Heart right ventricle (tissue), 16 donors: ENCODE data around the gene MYO19. TPM values are rescaled to one million over a fixed set of nuclear protein-coding genes. Genes with fewer than 3 reads are reported as not detected.

Experiments used
- ATAC-seq, 8 donors: fragments of 200-7000 bp; cut with Tn5 transposase; one replicate each; pipeline ENCODE4 v1.9.1; 2020; ENCODE audit warnings: mild to moderate bottlenecking in 8 of 8, moderate library complexity in 8 of 8, moderate number of reproducible peaks in 1 of 8
- DNase-seq, 2 donors: peaks; one replicate each; pipeline ENCODE4 v3.0.0-alpha.2; 2020
- H3K27ac ChIP-seq, 10 donors: fragments of 200-600 bp; sonication (generic) in 2 of 10; one replicate each; pipeline versions ENCODE4 v1.5.0 to v1.8.0; 2020 to 2022; ENCODE audit warnings: mild to moderate bottlenecking in 3 of 10
- H3K27me3 ChIP-seq, 7 donors: fragments of 200-600 bp; one replicate each; pipeline ENCODE4 v1.8.0; 2021 to 2022; ENCODE audit warnings: mild to moderate bottlenecking in 2 of 7
- H3K36me3 ChIP-seq, 9 donors: fragments of 200-600 bp; sonication (generic) in 1 of 9; one replicate each; pipeline versions ENCODE4 v1.5.0 to v1.8.0; 2020 to 2022; ENCODE audit warnings: mild to moderate bottlenecking in 2 of 9
- H3K4me1 ChIP-seq, 9 donors: fragments of 200-600 bp; sonication (generic) in 1 of 9; one replicate each; pipeline versions ENCODE4 v1.5.0 to v1.8.0; 2020 to 2022; ENCODE audit warnings: mild to moderate bottlenecking in 4 of 9
- H3K4me3 ChIP-seq, 10 donors: fragments of 200-600 bp; sonication (generic) in 2 of 10; one replicate each; pipeline versions ENCODE4 v1.5.0 to v1.8.0; 2020 to 2022; ENCODE audit warnings: mild to moderate bottlenecking in 7 of 10, moderate library complexity in 2 of 10
- H3K9me3 ChIP-seq, 11 donors: fragments of 200-600 bp in 10 of 11; sonication (generic) in 2 of 11; one replicate each; pipeline versions ENCODE4 v1.5.0 to v1.8.0; 2013 to 2022; ENCODE audit warnings: mild to moderate bottlenecking in 2 of 11, control low read depth in 1 of 11, moderate library complexity in 1 of 11
- CTCF ChIP-seq, 9 donors: fragments of 200-600 bp; sonication (generic) in 2 of 9; IDR thresholded peaks; one replicate each; pipeline versions ENCODE4 v1.5.0 to v1.8.0; 2021 to 2022; ENCODE audit warnings: antibody characterized with exemption in 9 of 9, mild to moderate bottlenecking in 5 of 9, moderate library complexity in 1 of 9
- WGBS, 2 donors: extraction: QIAGEN DNeasy Blood & Tissue Kit; methylation state at CpG; one replicate each; pipeline ENCODE4 v1.1.7; 2013; ENCODE audit warnings: inconsistent platforms in 1 of 2; 5-methylcytosine and 5-hydroxymethylcytosine counted together
- intact Hi-C, 10 donors: fragments of 100-400 bp; cut with DNase I; formaldehyde crosslinking; loops; one replicate each; pipeline versions ENCODE4 v1.11.1 to v1.14.2; 2022
- polyA plus RNA-seq, 2 donors: library from polyadenylated mRNA; stranded (reverse); fragments of 200-250 nt; gene quantifications; one replicate each; pipeline ENCODE4 v1.2.3, GENCODE V29; 2013
- total RNA-seq, 10 donors: library from RNA; stranded (reverse); fragmentation: NEBNext Ultra II Directional in 3 of 10; extraction: Animal tissue kit (Norgen Biotek cat#: 25700) in 3 of 10; gene quantifications; one replicate each; pipeline versions ENCODE4 v1.2.1 to v1.2.4, GENCODE V29; 2021 to 2023
- donor health status: Arrhythmogenic right ventricular cardiomyopathy.
- donor health status: ischemic (EF 13 %, LVEDD 7.1; RV severe dilation, severe dysfunction).
- donor health status: healthy with polysubstance abuse.
- donor health status: DM: no; HTN: yes; CAD: no.
- donor health status: DM: no; HTN: no; CAD: no.
- donor health status: ischemic (EF 25% LVEDD 6.9; RV normal size, moderate dysfunction).
- donor health status: ischemic (EF 25% LVEDD 5.7; RV mildly dilated, moderate dysfunction).
- donor health status: healthy.
- donor health status: DM: yes; HTN: yes; CAD: no.
- donor health status: Ischemic cardiomyopathy.
- donor health status: ischemic (EF 35%, LVEDD 5.7; RV mildly dilated, moderate dysfunction).
- donor health status: nonischemic (EF 11% LVEDD 7.7; RV severe dilation, severe dysfunction).
- donor health status: DM: yes; HTN: yes; CAD: no.
- donor health status: PGD.
- donor health status: ischemic (EF 29% LVEDD 5.4; RV normal size, mild dysfunction).
- donor health status: nonischemic (EF 23%, LVEDD 6.1; RV moderate dilation, normal function).

MYO19 gene
- total and polyA plus RNA-seq, 12 donors, result 8.8 to 40.4 (median 14.2) TPM

- intact Hi-C loops, result no loop called here
- Histone ChIP-seq H3K36me3 (peaks cover 0 to 54% (median 6%) of the 10 kb centered on the region in 9 donors), H3K27ac (peak overlapping the region in 1 of 10 donors; percentile 6), H3K9me3 (no peaks in the 10 kb centered on the region), H3K4me1 (peaks cover 14 to 93% (median 62%) of the 10 kb centered on the region in 9 donors), H3K4me3 (no peak overlapping the region), H3K27me3 (no peaks in the 10 kb centered on the region)
- no peak for TF ChIP-seq CTCF (IDR thresholded peaks at IDR 0.05)
- DNase-seq (no peak), ATAC-seq (no peak)
- 86 to 90% methylated on average over 8 of the region's 8 CpGs for WGBS, 2 donors
Observed at GRCh38 chr17:36550491-36551417, 16.1 kb upstream of the MYO19 start.

- DNase-seq (no peak), ATAC-seq (no peak)
- intact Hi-C loops, result loop anchor here in 6 of 10 donors (5.0 to 10.0 kb wide), 3 partner anchors 45 to 63 kb away; partner anchors contain the start of genes DHRS11 (in 6 of the 6) and ZNHIT3 (in 1 of the 6)
- Histone ChIP-seq H3K4me3 (peak overlapping the region in 2 of 10 donors; percentile 69 to 98), H3K4me1 (peaks cover 16 to 77% (median 55%) of the 10 kb centered on the region in 9 donors), H3K27ac (peak overlapping the region in 2 of 10 donors; percentile 16 to 100), H3K9me3 (no peaks in the 10 kb centered on the region), H3K36me3 (peaks cover 0 to 32% (median 0%) of the 10 kb centered on the region in 9 donors), H3K27me3 (no peaks in the 10 kb centered on the region)
- no peak for TF ChIP-seq CTCF (IDR thresholded peaks at IDR 0.05)
Observed at GRCh38 chr17:36547776-36548175, 13.1 kb upstream of the MYO19 start.

- no peak for DNase-seq
- TF ChIP-seq CTCF (IDR thresholded peaks at IDR 0.05), result no peak
- intact Hi-C loops, result loop anchor here in 6 of 10 donors (5.0 to 10.0 kb wide), 3 partner anchors 46 to 62 kb away; partner anchors contain the start of genes DHRS11 (in 6 of the 6) and ZNHIT3 (in 1 of the 6)
Observed at GRCh38 chr17:36546418-36547093, 11.9 kb upstream of the MYO19 start.

More at GRCh38 chr17:36546418-36547093, 11.9 kb upstream of the MYO19 start:
- 20 to 29% methylated on average over 7 of the region's 7 CpGs for WGBS, 2 donors
- Histone ChIP-seq H3K4me3 (peak overlapping the region; percentile 69 to 98 (median 86)), H3K27ac (peak overlapping the region in 9 of 10 donors; percentile 97 to 100 (median 100)), H3K27me3 (no peaks in the 10 kb centered on the region), H3K4me1 (peaks cover 16 to 65% (median 49%) of the 10 kb centered on the region in 9 donors), H3K9me3 (no peaks in the 10 kb centered on the region), H3K36me3 (peaks cover 0 to 30% (median 0%) of the 10 kb centered on the region in 9 donors)
- no peak for ATAC-seq
